Inflammatory macrophage treated with lipopolysaccharide for 1 hour (primary cell): ENCODE data around the gene MYH10.
"Not testable (repeated sequence)": the region's sequence is repeated elsewhere in the genome, so short reads cannot be mapped to it uniquely, and the experiment has no call there.

Experiments
- DNase-seq, 2 donors: peaks; one replicate each; pipeline ENCODE4 v3.0.0-alpha.2; 2020 to 2022

Gene MYH10

DNA sequence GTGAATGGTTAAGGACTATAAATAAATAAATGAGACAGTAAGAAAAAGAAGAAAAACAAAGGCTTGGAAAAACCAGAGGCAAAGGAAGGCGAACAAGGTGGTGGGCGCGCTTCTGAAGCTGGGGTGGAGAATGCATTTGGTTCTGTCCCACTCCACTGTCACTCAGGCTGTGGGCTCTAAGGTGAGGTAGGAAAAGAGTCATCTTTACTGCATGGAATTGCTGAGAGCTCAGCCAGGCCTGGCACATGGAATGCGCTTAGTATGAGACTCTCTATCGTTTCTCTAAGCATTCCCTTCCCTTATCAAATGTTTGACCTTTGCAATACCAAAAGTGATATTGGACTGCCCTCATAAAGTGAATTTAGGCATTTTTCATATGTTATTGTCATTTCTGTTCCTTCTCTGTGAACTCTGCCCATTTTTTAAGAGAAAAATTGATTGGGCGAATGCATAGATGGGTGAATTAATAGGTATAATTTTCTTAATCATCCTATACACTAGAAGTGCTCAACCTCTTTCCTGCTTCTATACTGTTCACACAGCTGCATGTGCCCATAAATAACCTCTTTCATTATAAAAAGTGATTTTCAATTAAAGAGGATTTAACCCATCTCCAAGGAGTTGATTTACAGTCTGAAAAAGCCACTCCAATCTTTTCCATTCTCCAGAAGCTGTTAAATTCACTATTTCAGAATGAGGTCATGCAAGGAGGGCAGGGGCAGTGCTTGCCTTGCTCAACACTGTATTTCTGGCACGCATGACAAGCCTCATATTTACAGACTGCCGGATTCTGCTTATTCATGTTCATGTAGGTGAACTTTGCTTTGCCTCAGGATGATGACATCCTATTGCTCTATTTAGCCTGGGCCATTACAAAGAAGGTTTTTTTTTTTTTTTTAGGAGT, 87.7 kb downstream of the MYH10 start:
- peak; percentile 36 to 77 for DNase-seq

DNA sequence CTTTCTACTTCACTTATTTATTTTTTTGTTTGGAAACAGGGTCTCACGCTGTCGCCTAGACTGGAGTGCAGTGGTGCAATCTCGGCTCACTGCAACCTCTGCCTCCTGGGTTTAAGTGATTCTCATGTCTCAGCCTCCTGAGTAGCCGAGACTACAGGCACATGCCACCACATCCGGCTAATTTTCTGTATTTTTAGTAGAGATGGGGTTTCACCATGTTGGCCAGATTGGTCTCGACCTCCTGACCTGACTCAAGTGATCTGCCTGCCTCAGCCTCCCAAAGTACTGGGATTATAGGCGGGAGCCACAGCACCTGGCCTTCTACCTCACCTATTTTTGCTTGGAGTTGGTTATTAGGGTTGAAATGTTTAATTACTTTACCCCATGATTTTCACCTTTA, 90.5 kb downstream of the MYH10 start:
- DNase-seq = not testable (repeated sequence)

DNA sequence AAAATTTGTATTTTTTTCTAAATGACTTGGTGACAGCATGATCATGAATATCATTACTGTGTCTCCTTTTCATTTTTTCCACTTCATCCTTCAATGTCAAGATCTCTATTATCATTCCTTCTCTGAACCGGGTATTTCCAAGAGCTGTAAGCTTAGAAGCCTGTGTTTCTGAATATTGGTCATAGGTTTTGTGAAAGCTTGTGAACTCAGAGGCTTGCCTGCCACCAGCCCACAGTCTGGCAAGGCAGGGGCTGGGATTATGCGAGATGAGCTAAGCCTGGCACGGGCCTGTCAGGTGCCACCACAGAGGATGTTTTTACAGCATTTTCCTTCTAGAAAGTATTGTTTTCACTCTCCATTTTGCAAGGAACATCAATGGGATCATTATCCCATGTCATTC, 92.8 kb downstream of the MYH10 start:
- peak in 1 of 2 donors; percentile 6 for DNase-seq

DNA sequence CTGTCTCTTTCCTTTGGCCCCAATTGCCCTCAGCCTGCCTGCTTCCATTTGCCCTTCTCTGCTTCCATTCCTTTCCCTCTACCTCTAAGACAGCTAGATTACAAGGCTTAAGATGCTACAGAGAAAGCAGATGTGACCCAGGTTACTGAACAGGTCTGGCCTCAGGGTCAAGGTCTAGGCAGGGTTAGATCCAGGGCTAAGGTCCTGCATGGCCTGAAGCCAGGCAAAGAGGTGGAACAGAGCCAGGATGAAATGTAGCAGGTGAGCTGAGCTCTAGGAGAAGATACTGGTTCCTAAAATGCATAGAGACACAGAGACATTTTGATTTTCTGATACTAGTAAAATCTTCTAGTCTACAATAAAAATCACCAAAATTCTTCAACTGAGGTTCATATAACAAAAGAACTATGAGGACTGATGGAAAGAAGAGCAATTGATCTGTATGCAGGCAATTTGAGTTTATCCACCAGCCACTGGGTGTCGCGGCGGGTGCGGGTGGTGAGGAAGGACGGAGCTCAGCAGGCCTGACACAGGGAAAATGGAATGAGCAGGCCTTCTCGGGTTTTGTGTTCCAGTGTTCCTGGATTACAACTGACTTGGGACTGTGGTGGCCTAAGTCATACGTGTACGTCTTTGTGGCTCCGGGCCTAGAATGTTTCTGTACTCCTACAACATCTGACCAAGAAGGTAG, 95.9 kb downstream of the MYH10 start:
- no peak for DNase-seq

DNA sequence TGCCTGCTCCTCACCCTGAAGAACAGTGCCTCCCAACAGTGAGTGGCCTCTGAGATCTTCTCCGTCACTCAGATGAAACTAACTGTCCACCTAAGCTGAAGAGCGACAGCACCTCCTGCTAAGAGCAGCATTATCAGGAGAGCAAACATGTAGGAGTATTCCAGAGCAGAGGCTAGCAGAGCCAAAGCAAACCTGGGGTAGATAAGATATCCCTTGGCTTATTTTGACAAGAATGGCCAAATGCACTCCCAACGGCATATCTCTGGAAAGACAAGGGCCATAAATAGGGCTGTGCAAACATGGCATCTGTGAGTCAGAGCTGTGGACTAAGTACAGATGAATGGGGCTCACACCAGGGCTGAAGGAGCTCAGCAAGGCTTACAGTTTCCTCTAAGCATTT, 98.5 kb downstream of the MYH10 start:
- no peak for DNase-seq

DNA sequence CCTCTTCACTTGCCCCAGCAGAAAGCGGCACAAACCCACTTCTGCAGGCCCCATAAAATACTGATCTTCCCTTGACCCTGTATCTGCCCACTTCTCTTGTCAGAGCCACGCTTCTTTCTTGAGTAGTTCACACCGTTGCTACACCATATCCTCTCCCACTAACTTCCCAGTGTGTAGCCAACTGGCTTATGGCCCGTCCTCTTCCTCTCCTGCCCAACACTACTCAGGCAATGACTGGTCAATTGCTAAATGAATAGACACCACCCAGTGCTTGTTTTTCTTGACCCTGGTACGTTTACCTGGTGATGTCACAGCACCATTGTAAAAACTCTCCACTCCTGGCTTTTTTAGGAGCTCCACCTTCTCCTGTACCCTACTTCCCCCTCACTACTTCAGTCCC, 107.9 kb downstream of the MYH10 start:
- no peak for DNase-seq

DNA sequence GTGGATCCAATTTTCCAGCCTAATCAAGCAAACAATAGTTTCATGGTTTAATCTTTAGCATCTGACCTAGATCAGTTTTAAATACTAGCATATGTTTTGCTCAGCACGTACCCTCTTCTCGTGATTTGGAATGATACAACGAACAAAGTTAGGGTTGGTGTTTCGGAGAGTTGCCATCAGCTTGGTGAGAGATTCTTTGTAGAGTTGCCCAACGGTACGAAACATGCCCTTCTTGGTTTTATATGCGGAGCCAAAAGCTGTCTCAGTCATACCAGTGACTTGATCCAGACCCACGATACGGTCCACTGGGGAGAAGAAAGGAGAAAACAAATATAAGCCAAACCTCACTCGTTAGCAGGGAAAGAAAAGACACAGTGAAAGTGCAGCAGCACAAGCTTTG, 109.5 kb downstream of the MYH10 start:
- no peak for DNase-seq

DNA sequence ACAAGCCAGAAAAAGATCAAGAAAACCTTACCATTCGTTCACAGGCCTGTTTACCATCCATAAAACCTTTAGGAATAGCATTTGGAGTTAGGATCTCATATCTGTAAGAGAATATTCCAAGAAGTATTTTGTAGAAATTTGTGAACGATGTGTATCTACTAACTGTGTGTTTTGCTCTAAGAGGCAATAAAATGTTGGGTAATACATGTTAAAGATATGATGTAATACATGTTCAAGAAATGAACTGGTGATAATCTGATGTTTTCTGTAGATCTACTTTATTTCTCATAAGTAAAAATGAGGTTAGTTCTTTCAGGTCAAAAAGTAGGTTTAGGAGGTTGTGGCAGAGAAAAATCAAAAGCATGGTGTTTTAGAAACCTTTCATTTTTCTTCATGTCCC, 111.7 kb downstream of the MYH10 start:
- DNase-seq = no peak

DNA sequence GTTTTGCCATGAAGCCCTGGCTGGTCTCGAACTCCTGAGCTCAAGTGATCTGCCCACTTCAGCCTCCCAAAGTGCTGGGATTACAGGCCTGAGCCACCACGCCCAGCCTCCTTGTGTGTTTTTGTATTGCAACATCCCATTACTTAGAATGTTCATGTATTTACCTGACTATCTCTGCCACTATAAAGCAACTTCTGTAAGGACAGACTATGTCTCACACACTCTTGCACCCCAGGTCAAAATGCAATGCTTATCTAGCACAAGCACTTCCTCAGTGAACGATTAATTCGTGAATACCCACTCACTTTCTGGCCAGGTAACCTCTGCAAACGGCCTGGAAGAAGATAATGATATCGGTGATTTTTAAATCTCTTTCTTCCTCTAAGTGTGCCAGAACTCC, 112.2 kb downstream of the MYH10 start:
- DNase-seq = no peak

DNA sequence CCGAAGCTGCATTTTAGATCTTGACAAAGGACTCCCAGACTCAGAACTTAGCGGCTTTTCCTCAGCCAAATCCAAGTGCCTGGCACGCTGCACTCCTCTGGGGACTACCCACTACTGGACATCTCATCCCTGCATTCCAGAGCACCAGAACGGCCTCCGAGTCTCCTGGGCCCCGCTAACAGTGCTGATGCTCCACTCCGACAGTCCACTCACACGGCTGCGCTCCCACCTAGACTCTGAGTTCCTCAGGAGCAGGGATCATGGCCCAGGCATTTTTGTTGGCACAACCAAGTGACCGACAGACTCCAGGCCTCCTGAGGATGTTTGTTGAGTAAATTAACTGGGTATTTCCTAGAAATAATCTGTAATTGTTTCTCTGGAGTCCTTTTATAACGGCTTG, 115.7 kb downstream of the MYH10 start:
- DNase-seq = no peak

DNA sequence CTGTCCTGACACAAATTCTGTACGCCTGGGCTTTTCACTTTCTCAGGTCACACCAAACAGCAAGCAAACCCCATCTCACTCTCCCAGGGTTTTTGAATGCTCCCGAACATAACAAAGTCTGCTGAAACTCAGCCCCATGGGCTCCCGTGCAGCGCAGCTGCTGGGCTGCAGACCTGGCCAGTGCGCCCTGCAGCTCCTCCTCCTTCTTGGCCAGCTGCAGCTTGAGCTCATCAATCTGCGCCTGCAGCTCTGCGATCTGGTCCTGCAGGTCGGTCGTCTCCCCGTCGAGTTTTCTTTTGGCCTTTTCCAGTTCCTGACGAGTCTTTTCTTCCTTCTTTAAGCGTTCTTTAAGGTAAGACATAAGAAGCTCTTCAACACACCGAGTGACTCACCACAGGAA, 124.4 kb downstream of the MYH10 start:
- DNase-seq = no peak

DNA sequence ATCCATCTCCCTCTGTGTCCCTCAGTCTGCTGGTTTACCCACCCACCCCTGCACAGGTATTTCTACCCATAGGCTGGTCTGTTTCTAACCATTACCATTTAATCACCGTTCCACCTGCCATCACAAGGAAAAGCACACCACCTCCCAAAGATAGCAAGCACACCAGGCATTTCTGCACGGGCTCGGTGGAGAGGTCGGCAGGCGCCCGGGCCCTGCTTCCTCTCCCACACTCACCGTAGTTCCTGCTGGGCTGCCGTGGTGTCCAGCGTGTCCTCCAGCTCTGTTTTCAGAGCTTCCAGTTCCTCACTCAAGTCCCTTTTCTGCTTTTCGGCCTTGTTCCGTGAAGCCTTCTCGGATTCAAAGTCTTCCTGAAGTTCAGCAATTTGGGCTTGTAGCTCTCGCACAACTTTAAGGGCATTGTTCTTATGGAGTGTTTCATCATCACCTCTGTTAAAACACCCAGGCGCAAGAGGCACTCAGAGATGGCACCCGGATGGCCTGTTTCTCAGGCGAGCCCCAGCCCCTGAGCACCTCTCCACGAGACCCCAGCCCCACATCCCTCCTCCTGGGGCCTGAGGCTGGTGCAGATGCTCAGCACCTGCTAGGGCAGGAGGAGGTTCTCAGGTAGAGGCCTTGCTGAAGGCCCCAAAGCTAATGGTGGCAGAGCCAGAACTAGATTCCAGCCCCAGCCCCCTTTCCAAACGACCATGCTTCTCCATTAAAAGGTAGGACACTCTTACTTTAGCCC, 125.9 kb downstream of the MYH10 start:
- DNase-seq = no peak

DNA sequence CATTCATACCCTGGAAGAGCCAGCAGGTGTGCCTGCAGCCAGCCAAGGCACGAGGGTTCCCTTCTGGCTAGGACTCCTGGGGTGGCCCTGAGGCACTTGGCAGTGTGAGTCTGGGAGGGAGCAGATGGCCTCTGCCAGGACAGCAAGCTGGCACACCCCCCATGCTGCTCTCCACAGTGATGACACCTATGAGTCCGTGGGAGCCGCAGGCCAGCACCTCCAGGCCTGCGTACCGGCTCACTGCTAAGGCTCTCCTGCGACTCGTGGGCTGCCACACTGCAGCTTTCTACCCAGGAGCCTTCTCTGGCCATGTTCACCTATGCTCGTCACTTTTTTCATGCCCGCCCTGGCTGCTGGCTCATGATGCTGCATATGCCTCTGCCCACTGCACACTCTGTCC, 126.7 kb downstream of the MYH10 start:
- no peak for DNase-seq

DNA sequence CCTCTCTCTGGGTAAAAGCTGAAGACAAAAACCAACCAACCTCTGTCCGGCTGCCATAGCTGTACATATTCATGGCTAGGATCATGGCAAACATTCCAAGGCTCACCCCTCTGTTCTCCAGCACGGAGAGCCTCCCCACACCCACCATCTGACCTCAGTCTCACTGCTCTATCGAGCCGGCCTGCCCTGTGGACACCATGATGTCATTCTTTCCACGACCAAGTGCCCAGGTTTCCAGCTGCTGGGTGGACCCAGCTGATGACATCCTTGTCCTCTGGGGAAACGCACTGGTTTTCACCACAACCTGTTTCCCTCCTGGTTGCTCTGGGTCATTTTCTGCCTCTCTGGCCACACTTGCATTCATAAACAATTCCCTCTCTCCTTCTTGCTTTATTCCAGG, 127.2 kb downstream of the MYH10 start:
- DNase-seq = no peak

DNA sequence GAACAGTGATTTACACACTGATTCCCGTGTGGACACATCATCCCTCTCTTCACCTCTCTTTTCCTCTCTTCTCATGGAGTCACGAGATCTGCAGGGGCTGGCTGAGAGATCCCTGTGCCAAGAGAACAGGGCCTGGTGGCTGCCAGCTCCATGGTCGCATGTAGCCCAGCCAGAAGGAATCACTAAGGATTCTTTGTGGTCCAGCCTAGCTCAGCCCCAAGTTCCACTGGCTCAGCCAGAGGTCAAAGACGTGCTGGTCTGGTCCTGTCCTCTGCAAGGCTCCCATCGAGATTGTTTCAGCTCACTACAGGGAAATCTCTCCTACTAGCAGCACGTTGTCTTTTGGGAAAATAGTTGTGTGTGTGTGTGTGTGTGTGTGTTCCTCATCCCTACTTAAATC, 128.4 kb downstream of the MYH10 start:
- no peak for DNase-seq

DNA sequence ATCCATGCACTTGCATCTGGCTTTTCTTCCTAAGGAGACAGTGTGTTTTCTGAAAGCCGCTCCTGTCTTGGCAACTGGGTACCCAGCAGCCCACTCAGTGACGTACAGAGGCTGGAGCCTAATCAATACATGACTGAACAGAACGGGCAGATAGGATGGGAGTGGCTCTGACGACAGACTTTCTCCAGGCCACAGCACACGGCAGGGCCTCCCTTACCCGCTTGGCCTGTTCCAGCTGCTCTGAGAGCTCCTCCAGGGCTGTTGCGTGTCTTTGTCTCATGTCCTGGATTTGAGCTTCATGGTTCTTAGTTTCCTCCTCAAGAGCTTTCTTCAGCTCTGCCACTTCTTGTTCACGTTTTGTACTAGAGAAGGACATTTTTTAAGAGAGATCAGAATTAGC, 129.9 kb downstream of the MYH10 start:
- DNase-seq = no peak

DNA sequence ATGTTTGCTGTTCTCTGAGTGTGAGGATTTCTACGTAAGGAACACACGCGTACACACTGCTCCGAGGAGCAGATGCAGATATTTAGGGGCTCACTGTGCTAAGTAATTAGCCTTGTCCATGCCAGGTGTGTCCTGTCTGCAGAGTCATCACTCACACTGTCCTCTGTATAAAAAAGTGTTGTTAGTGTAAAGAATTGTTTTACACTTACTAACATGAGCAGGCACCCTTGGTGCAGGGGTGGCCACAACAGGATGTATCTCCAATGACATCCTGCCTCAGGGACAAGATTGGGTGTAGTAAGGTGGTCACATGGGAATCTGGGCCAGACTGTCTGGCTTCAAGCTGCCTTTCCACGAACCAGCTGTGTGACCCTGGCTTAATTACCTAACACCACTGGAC, 130.9 kb downstream of the MYH10 start:
- DNase-seq = no peak

DNA sequence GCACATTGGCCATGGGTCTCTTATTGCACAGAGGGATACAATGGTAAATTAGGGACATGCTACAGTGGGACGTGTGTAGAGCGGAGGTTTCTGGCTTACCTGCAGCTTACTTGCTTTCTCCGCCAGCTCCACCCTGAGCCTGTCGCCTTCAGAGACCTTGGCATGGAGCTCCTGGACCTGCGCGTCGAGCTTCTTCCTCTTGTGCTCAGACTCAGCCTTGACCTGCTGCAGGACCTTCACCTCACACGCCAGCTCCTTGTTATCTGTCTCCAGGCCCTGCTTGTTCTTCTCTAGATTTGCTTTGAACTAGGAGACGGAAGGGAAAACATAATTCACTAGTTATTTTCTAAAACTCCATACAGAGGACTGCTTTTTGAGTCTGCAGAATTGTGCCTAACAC, 131.4 kb downstream of the MYH10 start:
- no peak for DNase-seq

DNA sequence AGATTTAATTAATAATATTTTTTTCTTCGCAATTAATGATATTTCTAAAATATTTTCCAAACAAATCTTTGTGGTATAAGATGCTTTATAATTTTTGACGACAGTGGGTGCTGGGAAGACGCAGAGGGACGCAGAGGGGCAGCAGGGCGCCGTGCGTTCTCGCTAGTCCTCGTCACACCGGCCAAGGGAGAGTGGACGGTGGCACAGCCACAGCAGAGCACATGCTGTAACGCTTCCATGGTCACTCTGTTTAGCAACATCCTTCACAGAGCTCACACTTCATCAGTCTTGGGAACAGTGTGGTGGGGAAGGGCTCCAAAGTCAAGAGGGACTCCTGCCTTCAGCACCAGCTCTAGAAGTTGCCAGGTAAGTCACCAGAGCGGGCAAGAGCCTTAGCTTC, 134.4 kb downstream of the MYH10 start:
- DNase-seq = no peak

DNA sequence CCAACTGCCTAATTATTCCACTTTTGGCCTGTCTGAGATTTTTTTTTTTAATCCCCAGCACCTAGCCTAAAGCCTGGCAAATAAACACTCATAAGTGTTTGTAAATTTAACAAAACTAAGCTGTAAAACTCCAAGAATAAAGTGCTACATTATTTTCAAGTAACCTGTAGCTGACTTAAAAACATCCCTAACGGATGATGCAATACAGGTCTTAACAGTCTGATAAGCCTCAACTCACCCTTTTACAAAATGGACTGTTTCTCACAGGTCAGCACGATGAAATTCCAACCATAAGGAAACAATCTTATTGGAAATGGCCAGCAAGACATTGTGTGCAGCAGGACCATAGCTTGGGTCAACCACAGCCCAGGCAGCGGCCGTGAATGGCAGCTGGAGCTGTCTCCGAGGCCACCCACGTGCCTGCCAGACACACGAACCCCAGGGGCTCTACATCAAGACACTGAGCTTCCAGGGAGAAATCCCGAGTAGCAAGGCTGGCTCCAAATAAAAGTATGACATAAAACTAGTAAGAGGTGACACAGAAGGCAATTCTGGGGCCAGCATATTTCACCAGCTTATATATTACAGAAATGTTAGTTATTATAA, 135.9 kb downstream of the MYH10 start:
- no peak for DNase-seq

DNA sequence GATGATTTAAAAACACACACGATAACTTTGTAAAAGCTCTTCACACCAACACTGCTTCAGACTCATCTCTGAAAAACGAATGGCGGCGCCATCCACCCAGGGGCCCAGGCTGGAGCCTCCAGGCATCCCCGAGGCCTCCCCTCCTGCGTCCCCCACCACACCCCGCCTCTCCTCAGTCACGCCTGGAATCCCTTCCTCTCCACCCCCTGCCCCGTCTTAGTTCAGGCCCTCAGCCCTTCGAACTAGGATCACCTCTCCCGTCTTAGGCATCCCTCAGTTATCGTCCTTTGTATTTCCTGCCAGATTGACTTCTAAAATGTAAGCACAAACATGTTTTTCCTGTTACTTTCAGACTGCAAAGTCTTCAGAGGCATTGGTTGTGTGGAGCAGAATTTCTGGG, 136.5 kb downstream of the MYH10 start:
- no peak for DNase-seq

DNA sequence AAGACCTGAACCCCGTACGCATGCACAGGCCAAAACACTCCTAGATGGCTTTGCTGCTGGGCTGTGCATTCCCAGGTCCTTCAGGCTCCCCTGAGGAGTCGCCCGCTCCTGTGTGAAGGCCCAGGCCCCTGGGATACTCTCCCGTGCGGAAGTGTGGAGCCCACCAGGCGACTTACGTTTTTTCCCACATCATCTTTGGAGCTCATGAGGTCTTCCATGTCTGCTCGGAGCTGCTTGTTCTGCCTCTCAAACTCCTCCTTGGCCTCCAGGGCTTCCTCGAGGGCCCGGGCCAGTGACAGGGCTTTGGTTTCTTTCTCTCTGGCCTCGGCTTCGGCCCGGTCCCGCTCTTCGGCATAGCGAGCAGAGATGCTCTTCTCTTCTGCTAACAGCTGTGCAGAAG, 138.4 kb downstream of the MYH10 start:
- DNase-seq = no peak

DNA sequence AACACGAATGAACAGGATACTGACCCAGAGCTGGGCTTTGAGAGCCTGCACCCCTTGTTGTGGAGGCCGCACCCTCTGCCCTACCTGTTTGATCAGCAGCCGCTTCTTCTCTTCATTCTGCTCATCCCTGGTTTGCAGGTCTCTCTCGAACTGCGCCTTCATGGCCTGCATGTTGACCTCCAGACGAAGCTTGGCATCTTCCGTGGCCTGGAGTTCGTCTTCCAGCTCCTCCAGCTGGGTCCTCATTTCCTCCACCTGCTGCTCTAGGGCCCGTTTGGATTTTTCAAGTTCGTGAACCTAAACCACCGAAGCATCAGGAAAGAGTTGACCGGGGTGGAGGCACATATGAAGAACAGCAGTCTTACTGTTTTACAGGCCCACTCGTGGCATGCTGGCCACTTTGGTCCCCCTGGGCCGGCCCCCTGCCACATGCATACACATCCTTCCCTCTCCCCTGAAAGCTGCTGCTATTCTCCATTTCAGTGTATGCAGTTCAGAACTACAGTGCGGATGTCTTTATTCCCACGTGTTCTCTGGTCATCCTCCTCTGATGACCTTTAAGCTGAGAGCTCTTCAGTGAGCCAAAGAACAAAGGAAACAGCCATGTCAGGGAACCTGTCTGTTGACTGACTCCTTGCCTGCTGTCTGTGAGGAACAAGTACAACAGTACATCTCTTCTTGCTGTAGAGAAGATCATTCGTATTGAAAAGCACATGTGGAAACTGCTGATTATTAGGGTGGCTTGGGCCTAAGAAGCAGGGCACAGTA, 140.1 kb downstream of the MYH10 start:
- DNase-seq = no peak
